ENCODE data around the gene PSAP. TPM values are rescaled to one million over a fixed set of nuclear protein-coding genes. Genes with fewer than 3 reads are reported as not detected.
A peak's percentile ranks its signal among the peaks of the same experiment; 100 is the strongest.

Gene PSAP
- total RNA-seq, 1 donor from 2014 or later = 210 TPM

DNA sequence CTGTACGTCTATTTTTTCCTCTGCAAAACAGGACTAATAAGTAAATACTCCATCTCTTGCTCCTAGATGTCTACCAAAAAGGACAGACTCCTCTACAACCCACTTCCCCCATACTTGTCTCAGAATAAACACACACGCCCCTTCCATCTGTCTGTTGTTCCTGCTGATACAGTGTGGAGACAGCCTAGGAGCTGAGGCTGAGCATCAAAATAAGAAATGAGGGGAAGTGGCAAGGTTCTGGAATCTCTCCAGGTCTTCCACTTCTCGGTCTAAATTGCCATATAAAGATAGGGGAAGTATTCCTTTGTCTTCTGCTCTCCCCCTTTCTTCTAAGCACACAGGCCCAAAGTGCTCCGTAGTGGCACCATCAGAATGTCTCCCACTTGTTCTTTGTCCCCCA is 47.0 kb downstream of the PSAP start:
- Mint-ChIP-seq H3K27ac (no peak overlapping the region), H3K36me3 (ENCODE audit: low read depth) (no peaks in the 10 kb centered on the region)

DNA sequence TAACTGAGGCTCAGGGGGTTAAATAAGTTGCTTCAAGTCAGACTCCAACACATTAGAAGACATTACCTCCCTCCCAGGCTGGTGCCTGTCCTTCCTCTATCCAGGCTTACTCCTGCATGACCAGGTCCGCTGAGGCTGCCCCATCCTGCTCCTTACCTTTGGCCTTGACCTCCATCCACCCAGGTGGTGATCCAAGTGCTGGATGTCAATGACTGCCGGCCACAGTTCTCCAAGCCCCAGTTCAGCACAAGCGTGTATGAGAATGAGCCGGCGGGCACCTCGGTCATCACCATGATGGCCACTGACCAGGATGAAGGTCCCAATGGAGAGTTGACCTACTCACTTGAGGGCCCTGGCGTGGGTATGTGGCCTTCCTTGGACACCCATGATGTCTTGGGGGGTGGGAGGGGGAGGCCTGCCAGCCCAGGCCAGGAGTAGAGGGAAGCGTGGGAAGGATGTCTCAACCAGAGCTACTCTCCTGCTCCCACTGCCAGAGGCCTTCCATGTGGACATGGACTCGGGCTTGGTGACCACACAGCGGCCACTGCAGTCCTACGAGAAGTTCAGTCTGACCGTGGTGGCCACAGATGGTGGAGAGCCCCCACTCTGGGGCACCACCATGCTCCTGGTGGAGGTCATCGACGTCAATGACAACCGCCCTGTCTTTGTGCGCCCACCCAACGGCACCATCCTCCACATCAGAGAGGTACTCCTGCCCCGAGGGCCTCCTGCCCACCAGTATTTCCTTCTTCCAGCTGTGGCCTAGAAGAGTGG is 48.1 kb downstream of the PSAP start:
- H3K9me3 Mint-ChIP-seq = no peaks in the 10 kb centered on the region
- no peaks in the 10 kb centered on the region for H3K36me3 Mint-ChIP-seq (ENCODE audit: low read depth)
- TF ChIP-seq, protein P1, sequence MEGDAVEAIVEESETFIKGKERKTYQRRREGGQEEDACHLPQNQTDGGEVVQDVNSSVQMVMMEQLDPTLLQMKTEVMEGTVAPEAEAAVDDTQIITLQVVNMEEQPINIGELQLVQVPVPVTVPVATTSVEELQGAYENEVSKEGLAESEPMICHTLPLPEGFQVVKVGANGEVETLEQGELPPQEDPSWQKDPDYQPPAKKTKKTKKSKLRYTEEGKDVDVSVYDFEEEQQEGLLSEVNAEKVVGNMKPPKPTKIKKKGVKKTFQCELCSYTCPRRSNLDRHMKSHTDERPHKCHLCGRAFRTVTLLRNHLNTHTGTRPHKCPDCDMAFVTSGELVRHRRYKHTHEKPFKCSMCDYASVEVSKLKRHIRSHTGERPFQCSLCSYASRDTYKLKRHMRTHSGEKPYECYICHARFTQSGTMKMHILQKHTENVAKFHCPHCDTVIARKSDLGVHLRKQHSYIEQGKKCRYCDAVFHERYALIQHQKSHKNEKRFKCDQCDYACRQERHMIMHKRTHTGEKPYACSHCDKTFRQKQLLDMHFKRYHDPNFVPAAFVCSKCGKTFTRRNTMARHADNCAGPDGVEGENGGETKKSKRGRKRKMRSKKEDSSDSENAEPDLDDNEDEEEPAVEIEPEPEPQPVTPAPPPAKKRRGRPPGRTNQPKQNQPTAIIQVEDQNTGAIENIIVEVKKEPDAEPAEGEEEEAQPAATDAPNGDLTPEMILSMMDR (IDR thresholded peaks at IDR 0.05) = no peak
- POLR2A ChIA-PET = no interaction called here
- intact Hi-C loops (cut with micrococcal nuclease) = no loop called here
- H3K4me1 Mint-ChIP-seq = peaks cover 14% of the 10 kb centered on the region
- no peak overlapping the region for H3K4me3 Mint-ChIP-seq
- H3K27ac Mint-ChIP-seq = no peak overlapping the region
- no peaks in the 10 kb centered on the region for H3K27me3 Mint-ChIP-seq
- no peak for ATAC-seq (ENCODE audit: low read depth)
- DNase-seq = no peak
- CTCF ChIA-PET = no interaction called here

More for the DNA sequence above, 47.0 kb downstream of the PSAP start:
- ChIA-PET POLR2A (no interaction called here), CTCF (interaction anchor here (0.8 to 1.7 kb wide), 2 partner anchors 30 to 92 kb away, joined by 3 to 5 read pairs; partner anchors contain the start of gene VSIR)
- no peak for ATAC-seq (ENCODE audit: low read depth)
- Mint-ChIP-seq H3K4me1 (peaks cover 14% of the 10 kb centered on the region), H3K27me3 (no peaks in the 10 kb centered on the region), H3K9me3 (no peaks in the 10 kb centered on the region), H3K4me3 (no peak overlapping the region)
- DNase-seq = no peak
- intact Hi-C loops (cut with micrococcal nuclease) = no loop called here
- TF ChIP-seq, protein P1 (IDR thresholded peaks at IDR 0.05) = no peak

GRCh38 chr10:71802235-71802634 is 48.8 kb downstream of the PSAP start:
- TF ChIP-seq, protein P1 (IDR thresholded peaks at IDR 0.05) = no peak
- H3K27me3 Mint-ChIP-seq = no peaks in the 10 kb centered on the region
- CTCF ChIA-PET = interaction anchor here (1.6 kb wide), 1 partner anchor 9 kb away, joined by 5 read pairs; no protein-coding TSS in a partner anchor
- no peaks in the 10 kb centered on the region for H3K36me3 Mint-ChIP-seq (ENCODE audit: low read depth)
- ATAC-seq (ENCODE audit: low read depth) = no peak
- no peak overlapping the region for H3K27ac Mint-ChIP-seq
- no peaks in the 10 kb centered on the region for H3K9me3 Mint-ChIP-seq
- no peak overlapping the region for H3K4me3 Mint-ChIP-seq
- intact Hi-C loops (cut with micrococcal nuclease) = no loop called here
- H3K4me1 Mint-ChIP-seq = peaks cover 21% of the 10 kb centered on the region
- DNase-seq = no peak
- POLR2A ChIA-PET = interaction anchor here (1.5 to 1.6 kb wide), 3 partner anchors 27 to 74 kb away, joined by 4 to 10 read pairs (median 5); partner anchors contain the start of gene VSIR

DNA sequence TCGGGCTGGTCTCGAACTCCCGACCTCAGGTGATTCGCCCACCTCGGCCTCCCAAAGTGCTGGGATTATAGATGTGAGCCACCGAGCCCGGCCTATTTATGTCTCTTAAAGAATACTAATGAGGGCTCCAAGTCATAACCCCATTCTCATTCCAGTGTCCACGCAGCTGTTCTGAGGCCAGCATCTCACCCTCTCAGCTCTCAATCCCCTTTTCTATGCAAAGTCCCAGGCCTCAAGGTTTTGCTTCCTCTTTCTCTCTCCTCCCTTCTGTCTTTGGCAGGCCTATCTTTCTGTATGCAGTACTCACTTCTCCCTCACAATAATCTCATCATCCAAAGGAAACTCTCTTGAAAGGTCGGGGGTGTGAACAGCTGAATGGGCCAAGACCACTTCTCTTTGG is 49.7 kb downstream of the PSAP start:
- CTCF ChIA-PET = interaction anchor here (1.2 to 1.6 kb wide), 2 partner anchors 10 to 93 kb away, joined by 5 read pairs; no protein-coding TSS in a partner anchor
- DNase-seq = no peak
- no peaks in the 10 kb centered on the region for H3K36me3 Mint-ChIP-seq (ENCODE audit: low read depth)

More for the DNA sequence above, 49.7 kb downstream of the PSAP start:
- intact Hi-C loops (cut with micrococcal nuclease) = no loop called here
- ATAC-seq (ENCODE audit: low read depth) = peak; percentile 98
- Mint-ChIP-seq H3K27me3 (no peaks in the 10 kb centered on the region), H3K4me1 (peaks cover 23% of the 10 kb centered on the region), H3K9me3 (no peaks in the 10 kb centered on the region), H3K4me3 (peak overlapping the region; percentile 1), H3K27ac (peak overlapping the region; percentile 36)
- POLR2A ChIA-PET = interaction anchor here (0.8 to 1.7 kb wide), 6 partner anchors 25 to 107 kb away, joined by 3 to 10 read pairs (median 4); partner anchors contain the start of gene VSIR
- TF ChIP-seq, protein P1 (IDR thresholded peaks at IDR 0.05) = no peak

Measured in activated B cell treated with CpG ODN at 0.5 μM for 24 hours (primary cell).